ENCODE results near the gene LIMK1.

The LIMK1 gene

DNA sequence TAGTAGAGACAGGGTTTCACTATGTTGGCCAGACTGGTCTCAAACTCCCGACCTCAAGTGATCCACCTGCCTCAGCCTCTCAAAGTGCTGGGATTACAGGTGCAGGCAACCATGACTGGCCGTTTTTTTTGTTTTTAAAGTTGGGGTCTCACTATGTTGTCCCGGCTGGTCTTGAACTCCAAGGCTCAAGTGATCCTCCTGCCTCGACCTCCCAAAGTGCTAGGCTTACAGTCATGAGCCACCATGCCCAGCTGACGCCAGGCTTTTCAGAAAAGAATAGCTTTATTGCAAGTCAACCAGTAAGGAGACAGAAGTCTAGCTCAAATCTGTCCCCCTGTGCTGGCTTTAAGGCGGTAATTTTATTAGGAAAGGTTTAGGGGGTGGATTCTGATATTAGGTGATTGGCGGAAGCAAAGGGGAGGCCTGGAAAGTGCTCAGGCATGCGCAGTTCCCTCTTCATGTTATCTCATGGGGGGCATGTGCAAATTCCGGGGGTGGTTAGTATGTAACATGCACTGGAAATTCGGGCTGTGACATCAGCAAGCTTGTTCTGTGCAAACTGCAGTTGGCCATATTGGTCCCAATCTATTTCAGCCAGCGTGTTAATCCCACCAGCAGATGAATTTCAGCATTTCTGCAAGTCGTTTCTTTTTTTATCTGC lies 42.7 kb downstream of the LIMK1 start:
- no peak overlapping the region for H3K4me3 ChIP-seq (ENCODE audit: low read depth, low read length)
- DNase-seq (ENCODE audit: low read depth) = no peak
- TF ChIP-seq POLR2A (IDR thresholded peaks at IDR 0.05; ENCODE audit: extremely low read depth, insufficient read length) (no peak), MYC (IDR thresholded peaks at IDR 0.05; ENCODE audit: low read depth, low read length) (no peak)
- TF ChIP-seq, protein P1, sequence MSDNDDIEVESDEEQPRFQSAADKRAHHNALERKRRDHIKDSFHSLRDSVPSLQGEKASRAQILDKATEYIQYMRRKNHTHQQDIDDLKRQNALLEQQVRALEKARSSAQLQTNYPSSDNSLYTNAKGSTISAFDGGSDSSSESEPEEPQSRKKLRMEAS (IDR thresholded peaks at IDR 0.05; ENCODE audit: low read depth, low read length) = no peak
- TF ChIP-seq, protein P2, sequence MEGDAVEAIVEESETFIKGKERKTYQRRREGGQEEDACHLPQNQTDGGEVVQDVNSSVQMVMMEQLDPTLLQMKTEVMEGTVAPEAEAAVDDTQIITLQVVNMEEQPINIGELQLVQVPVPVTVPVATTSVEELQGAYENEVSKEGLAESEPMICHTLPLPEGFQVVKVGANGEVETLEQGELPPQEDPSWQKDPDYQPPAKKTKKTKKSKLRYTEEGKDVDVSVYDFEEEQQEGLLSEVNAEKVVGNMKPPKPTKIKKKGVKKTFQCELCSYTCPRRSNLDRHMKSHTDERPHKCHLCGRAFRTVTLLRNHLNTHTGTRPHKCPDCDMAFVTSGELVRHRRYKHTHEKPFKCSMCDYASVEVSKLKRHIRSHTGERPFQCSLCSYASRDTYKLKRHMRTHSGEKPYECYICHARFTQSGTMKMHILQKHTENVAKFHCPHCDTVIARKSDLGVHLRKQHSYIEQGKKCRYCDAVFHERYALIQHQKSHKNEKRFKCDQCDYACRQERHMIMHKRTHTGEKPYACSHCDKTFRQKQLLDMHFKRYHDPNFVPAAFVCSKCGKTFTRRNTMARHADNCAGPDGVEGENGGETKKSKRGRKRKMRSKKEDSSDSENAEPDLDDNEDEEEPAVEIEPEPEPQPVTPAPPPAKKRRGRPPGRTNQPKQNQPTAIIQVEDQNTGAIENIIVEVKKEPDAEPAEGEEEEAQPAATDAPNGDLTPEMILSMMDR (IDR thresholded peaks at IDR 0.05; ENCODE audit: low read depth, low read length) = no peak

DNA sequence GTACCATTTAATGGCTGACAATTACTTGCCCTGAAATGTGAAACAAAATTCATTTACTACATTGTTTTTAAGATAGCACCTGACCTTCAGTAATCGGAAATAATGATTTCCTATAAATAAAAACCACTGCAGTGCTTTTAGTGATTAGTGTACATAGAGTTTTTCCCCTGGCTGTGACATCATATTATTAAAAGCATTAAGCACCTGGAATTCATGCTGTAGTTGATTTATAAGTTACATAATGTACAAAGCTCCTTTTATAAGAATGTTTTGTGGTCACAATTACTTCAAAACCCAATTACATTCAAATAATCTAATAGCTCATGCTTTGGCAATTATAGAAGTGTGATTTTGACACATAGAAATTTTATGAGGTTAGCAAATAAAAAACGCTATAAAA lies 46.3 kb downstream of the LIMK1 start:
- TF ChIP-seq, protein P2 (IDR thresholded peaks at IDR 0.05; ENCODE audit: low read depth, low read length) = no peak
- TF ChIP-seq MYC (IDR thresholded peaks at IDR 0.05; ENCODE audit: low read depth, low read length) = no peak
- TF ChIP-seq POLR2A (IDR thresholded peaks at IDR 0.05; ENCODE audit: extremely low read depth, insufficient read length) = no peak
- TF ChIP-seq, protein P1 (IDR thresholded peaks at IDR 0.05; ENCODE audit: low read depth, low read length) = no peak
- DNase-seq (ENCODE audit: low read depth) = no peak
- no peak overlapping the region for H3K4me3 ChIP-seq (ENCODE audit: low read depth, low read length)

DNA sequence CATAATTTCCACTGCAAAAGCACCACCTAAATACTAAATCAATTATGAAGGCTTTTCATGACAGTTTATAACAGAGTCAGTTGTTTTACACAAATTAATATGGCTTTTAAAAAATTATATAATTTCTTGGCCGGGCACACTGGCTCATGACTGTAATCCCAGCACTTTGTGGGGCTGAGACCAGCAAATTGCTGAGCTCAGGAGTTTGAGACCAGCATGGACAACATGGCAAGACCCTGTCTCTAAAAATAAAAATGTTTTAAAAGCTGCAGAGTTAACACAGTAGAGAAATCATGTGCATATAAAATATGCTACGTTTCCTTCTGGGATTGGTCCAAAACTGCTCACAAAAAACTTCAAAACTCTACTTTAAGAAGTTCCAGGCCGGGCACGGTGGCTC lies 46.9 kb downstream of the LIMK1 start:
- no peak for TF ChIP-seq POLR2A (IDR thresholded peaks at IDR 0.05; ENCODE audit: extremely low read depth, insufficient read length)
- TF ChIP-seq, protein P2 (IDR thresholded peaks at IDR 0.05; ENCODE audit: low read depth, low read length) = no peak
- TF ChIP-seq MYC (IDR thresholded peaks at IDR 0.05; ENCODE audit: low read depth, low read length) = no peak
- TF ChIP-seq, protein P1 (IDR thresholded peaks at IDR 0.05; ENCODE audit: low read depth, low read length) = no peak
- no peak overlapping the region for H3K4me3 ChIP-seq (ENCODE audit: low read depth, low read length)
- no peak for DNase-seq (ENCODE audit: low read depth)

DNA sequence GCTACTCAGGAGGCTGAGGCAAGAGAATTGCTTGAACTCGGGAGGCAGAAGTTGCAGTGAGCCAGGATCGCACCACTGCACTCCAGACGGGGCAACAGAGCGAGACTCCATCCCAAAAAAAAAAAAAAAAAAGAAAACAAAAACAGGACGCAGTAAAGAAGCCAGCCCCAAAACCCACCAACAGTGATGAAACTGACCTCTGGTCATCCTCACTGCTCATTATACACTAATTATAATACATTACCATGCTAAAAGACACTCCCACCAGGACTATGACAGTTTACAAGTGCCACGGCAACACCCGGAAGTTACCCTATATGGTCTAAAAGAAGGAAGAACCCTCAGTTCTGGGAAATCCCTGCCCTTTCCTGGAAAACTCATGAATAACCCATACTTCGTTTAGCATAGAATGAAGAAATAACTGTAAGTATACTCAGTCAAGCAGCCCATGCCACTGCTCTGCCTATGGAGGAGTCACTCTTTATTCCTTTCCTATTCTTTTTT lies 50.6 kb downstream of the LIMK1 start:
- DNase-seq (ENCODE audit: low read depth) = no peak
- TF ChIP-seq, protein P1 (IDR thresholded peaks at IDR 0.05; ENCODE audit: low read depth, low read length) = no peak
- TF ChIP-seq POLR2A (IDR thresholded peaks at IDR 0.05; ENCODE audit: extremely low read depth, insufficient read length) (no peak), MYC (IDR thresholded peaks at IDR 0.05; ENCODE audit: low read depth, low read length) (no peak)
- TF ChIP-seq, protein P2 (IDR thresholded peaks at IDR 0.05; ENCODE audit: low read depth, low read length) = no peak
- no peak overlapping the region for H3K4me3 ChIP-seq (ENCODE audit: low read depth, low read length)

DNA sequence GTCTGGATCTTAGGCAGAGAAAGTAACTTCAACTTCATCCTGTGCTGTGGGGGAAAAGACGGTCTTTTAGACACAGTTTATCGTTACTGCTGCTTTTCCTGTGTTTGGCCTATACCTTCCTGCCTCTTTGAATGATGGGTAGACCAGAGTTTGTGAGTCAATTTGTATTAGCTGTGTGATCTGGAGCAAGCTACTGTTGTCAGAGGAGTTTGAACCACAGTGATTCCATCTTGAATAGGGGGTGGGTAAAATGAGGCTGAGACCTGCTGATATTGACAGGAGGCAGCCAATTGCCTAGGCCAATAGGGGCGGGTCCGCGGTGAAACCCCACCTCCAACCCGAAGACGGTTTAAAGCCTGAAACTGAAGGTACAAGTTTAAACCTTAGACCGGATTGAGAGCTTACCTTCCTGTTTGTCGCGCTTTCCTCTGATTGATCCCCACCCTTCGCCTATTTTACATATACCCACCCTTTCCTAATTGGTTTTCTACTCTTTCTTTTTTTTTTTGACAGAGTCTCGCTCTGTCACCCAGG lies 54.8 kb downstream of the LIMK1 start:
- TF ChIP-seq POLR2A (IDR thresholded peaks at IDR 0.05; ENCODE audit: extremely low read depth, insufficient read length) (no peak), MYC (IDR thresholded peaks at IDR 0.05; ENCODE audit: low read depth, low read length) (no peak)
- TF ChIP-seq, protein P1 (IDR thresholded peaks at IDR 0.05; ENCODE audit: low read depth, low read length) = no peak
- TF ChIP-seq, protein P2 (IDR thresholded peaks at IDR 0.05; ENCODE audit: low read depth, low read length) = no peak
- H3K4me3 ChIP-seq (ENCODE audit: low read depth, low read length) = no peak overlapping the region
- no peak for DNase-seq (ENCODE audit: low read depth)

Measured in NB4 (cell line).